HepG2 (cell line): ENCODE data around the gene SPATA25. TPM values are rescaled to one million over a fixed set of nuclear protein-coding genes. Genes with fewer than 3 reads are reported as not detected.

Experiments used
- AHDC1 ChIP-seq: sonication (generic); formaldehyde crosslinking; IDR thresholded peaks from 2 replicates; pipeline ENCODE4 v1.5.1; 2020; ENCODE audit warnings: mild to moderate bottlenecking, missing genetic modification reagents, borderline replicate concordance
- CCAR2 ChIP-seq: fragments of 200-400 bp; formaldehyde crosslinking; optimal IDR thresholded peaks from 2 replicates; pipeline ENCODE3; 2018; ENCODE audit warnings: low read depth, mild to moderate bottlenecking, low read length, moderate library complexity
- DDIT3 ChIP-seq: sonication (generic); formaldehyde crosslinking; IDR thresholded peaks from 2 replicates; pipeline ENCODE4 v1.4.0; 2020; ENCODE audit warnings: mild to moderate bottlenecking, missing genetic modification reagents
- FOXA3 ChIP-seq: IDR thresholded peaks from 2 replicates; pipeline ENCODE4 v1.6.1; 2016; ENCODE audit warnings: missing genetic modification reagents, missing compliant biosample characterization
- HDAC1 ChIP-seq: sonication (generic); formaldehyde crosslinking; IDR thresholded peaks from 2 replicates; pipeline ENCODE4 v1.5.1; 2020; ENCODE audit warnings: mild to moderate bottlenecking, missing genetic modification reagents
- HMG20A ChIP-seq: IDR thresholded peaks from 2 replicates; pipeline ENCODE4 v1.6.1; 2016; ENCODE audit warnings: borderline replicate concordance
- HMGXB3 ChIP-seq: sonication (generic); formaldehyde crosslinking; IDR thresholded peaks from 2 replicates; pipeline ENCODE4 v1.4.0; 2020; ENCODE audit warnings: missing genetic modification reagents, borderline replicate concordance
- MEF2D ChIP-seq: sonication (generic); formaldehyde crosslinking; IDR thresholded peaks from 2 replicates; pipeline ENCODE4 v1.5.1; 2020; ENCODE audit warnings: mild to moderate bottlenecking, missing genetic modification reagents
- MIER2 ChIP-seq: IDR thresholded peaks from 2 replicates; pipeline ENCODE4 v1.6.1; 2016; ENCODE audit warnings: missing biosample characterization, missing genetic modification reagents
- MLXIP ChIP-seq: sonication (generic); formaldehyde crosslinking; IDR thresholded peaks from 2 replicates; pipeline ENCODE4 v1.9.0; 2021; ENCODE audit warnings: missing genetic modification reagents, borderline replicate concordance
- MYC ChIP-seq: sonication (generic); formaldehyde crosslinking; IDR thresholded peaks from 2 replicates; pipeline ENCODE4 v1.9.0; 2021; ENCODE audit warnings: missing genetic modification reagents, borderline replicate concordance
- RBM22 ChIP-seq: fragments of 200-400 bp; formaldehyde crosslinking; optimal IDR thresholded peaks from 2 replicates; pipeline ENCODE3; 2017; ENCODE audit warnings: mild to moderate bottlenecking, low read length, moderate library complexity
- SKI ChIP-seq: fragments of 450-650 bp; IDR thresholded peaks from one replicate; pipeline ENCODE4 v1.6.1; 2018; ENCODE audit warnings: mild to moderate bottlenecking; ENCODE audit not compliant: partially characterized antibody
- TAF1 ChIP-seq: sonication (generic); formaldehyde crosslinking; IDR thresholded peaks from 2 replicates; pipeline ENCODE4 v1.4.0; 2020; ENCODE audit warnings: missing genetic modification reagents
- TCF7 ChIP-seq: sonication (generic); IDR thresholded peaks from 2 replicates; pipeline ENCODE4 v1.6.1; 2016; ENCODE audit warnings: antibody characterized with exemption, low read depth
- ZKSCAN1 ChIP-seq: fragments of 150-350 bp; IDR thresholded peaks from 2 replicates; pipeline ENCODE4 v1.6.1; 2014; ENCODE audit warnings: low read length
- ZMYM3 ChIP-seq: sonication (generic); formaldehyde crosslinking; IDR thresholded peaks from 2 replicates; pipeline ENCODE4 v1.5.1; 2020; ENCODE audit warnings: mild to moderate bottlenecking, missing genetic modification reagents
- polyA plus RNA-seq, 8 experiments: library from polyadenylated mRNA; depleted of rRNA in 3 of 8; stranded (reverse) in 7 of 8; unstranded in 1 of 8; fragments of >200 nt; fragmentation: Illumina TruSeq in 4 of 8; extraction: Trizol in 4 of 8; gene quantifications; 2 replicates each; pipeline versions ENCODE4 v1.2.1 to v1.2.3, GENCODE V29; 2011 to 2016; ENCODE audit warnings: low read depth in 4 of 8, missing spikeins in 1 of 8, mixed read lengths in 1 of 8; ENCODE audit not compliant: insufficient read depth in 1 of 8
- total RNA-seq, 5 experiments: library from RNA; depleted of rRNA; stranded (reverse); fragments of >200 nt; fragmentation: Illumina TruSeq; extraction: Trizol; gene quantifications; 2 replicates each; pipeline ENCODE4 v1.2.3, GENCODE V29; 2016; ENCODE audit warnings: low read depth in 1 of 5

SPATA25 gene
- total and polyA plus RNA-seq, 2 of the 13 experiments (the other 11 are each of a cell fraction or from before 2014, with no cell fraction given), result 4.8 to 7.6 TPM

GRCh38 chr20:45925821-45926506 lies 38.5 kb upstream of the SPATA25 start (continued):
- TF ChIP-seq HMGXB3 (CRISPR knock-in tag) (no peak), ZMYM3 (CRISPR knock-in tag) (peak; percentile 86), MLXIP (no peak), MEF2D (no peak), MYC (no peak), HMG20A (no peak), AHDC1 (CRISPR knock-in tag) (0 out of 2 replicates have a peak, but pooled peaks have one; percentile 23), TAF1 (CRISPR knock-in tag) (no peak), HDAC1 (CRISPR knock-in tag) (peak; percentile 61; the same call in 1 of the 2 replicates), SKI (no peak), RBM22 (no peak), TCF7 (no peak), ZKSCAN1 (no peak), FOXA3 (peak; percentile 45), MIER2 (CRISPR knock-in tag) (no peak), DDIT3 (CRISPR knock-in tag) (no peak), CCAR2 (no peak)
